Measurements from ENCODE around the gene CIB2.

CIB2 gene

DNA sequence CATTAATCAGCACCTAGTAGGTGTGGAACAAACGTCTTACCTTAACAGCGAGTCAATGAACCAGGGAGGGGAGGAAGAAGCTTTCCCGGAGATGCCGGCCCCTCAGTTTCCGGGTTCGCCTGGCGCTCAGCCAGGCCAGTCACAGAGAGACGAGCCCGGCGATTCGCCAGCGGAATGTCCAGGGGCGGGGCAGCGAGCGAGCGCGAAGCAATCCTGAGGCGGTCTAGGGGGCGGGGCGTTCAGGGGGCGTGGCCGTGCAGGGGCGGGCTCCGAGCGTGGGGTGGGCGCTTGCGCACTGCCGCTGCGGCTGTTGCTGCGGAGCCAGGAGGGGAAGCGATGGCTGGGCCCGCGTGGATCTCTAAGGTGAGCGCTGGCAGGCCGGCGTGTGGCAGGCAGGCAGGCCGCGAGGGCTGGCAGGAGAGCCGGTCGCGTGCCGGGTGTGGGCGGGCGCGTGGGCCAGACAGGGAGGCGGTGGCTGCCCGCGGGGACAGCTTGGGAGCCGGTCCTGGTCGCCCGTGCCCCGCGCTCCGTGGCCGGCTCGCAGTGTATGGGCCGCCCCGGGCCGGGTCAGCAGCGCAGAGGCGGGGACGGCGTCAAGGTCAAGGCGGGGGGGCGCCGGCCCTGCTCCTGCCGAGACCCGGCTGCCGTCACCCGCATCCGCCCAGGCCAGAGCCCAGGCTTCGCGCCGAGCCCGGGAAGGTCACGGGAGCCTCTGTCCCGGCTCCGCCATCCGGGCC is 18.0 kb upstream of the CIB2 start, which contains the start of gene IDH3A:
TSS of gene IDH3A (plus strand) at position 295 of the 737 bp plus-strand sequence. CDS start at position 337, 42 bp downstream.
- peak; percentile 100 for DNase-seq (ENCODE audit: low spot score)

DNA sequence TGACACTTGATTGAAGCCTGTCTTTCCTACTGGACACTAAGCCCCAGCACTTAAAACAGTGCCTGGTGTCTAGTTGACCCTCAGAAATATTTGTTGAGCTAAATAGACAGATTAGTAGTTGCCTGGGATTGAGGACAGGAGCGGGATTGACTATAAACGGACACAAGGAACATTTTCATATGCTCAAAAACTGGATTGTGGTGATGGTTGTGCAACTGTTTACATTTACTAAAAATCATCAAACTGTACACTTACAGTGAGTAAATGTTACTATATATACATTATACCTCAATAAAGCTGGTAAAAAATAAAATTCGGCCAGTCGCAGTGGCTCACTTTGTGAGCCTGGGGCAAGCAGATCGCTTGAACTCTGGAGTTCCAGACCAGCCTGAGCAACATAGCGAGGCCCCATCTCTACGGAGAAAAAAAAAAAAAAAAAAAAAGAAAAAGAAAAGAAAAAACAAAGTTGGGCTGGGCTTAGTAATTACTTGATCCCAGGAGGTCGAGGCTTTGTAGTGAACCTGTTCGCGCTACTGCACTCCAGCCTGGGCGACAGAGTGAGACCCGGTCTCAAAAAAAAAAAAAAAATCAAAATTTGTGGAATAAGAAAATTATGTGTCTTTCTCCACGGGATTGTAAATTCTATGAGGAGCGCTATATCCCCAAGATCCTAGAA is 17.3 kb upstream of the CIB2 start:
- DNase-seq (ENCODE audit: low spot score): no peak

DNA sequence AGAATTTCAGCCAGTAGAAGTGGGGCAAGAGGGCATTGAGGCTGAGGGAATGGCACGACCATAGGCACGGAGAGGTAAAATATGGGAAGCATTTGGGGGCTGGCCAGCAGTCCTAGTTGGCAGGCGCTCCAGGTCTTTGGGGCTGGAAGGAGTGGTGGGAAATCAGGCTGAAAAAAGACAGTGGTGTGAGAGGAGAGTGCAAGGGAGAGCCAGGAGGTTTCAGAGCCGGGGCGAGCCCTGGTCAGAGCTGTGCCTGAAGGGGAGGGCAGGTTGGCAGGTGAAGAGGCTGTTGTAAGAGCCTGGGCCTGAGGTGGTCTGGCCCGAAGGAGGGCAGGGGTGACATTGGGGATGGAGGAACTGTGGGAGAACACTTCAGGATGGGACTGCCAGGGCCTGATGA is 16.3 kb upstream of the CIB2 start:
- DNase-seq (ENCODE audit: low spot score): no peak

DNA sequence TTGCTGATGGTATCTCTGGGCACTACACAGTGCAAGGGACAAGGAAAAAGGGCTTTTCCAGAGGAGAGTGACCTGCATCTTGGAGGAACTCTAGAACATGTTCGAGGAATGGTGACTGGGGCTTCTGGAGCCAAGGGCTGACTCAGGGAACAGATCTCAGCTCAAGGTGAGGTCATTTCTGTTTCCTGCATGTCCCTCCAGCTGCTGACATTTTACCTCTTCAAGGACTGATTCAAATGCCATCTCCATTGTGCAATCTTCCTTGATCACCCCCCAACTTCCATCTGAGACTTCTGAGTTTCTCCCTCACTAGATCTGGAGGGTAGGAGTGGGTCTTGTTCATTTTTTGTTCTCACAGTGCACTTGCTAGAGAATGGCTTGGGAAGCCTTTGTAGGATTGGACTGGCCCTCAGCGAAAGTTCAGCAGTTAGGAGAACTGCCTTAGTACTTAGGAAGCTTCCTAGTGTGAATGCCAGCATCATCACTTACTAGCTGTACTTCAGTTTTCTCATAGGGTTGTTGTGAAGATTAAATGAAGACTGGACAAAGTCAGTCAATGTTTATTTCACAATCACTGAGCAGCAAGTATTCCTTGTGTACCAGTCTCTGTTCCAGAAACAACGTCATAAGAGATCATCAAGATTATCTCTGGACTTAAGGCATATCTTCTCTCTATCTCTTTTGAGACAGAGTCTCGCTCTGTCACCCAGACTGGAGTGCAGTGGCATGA is 15.3 kb upstream of the CIB2 start:
- DNase-seq (ENCODE audit: low spot score): no peak

DNA sequence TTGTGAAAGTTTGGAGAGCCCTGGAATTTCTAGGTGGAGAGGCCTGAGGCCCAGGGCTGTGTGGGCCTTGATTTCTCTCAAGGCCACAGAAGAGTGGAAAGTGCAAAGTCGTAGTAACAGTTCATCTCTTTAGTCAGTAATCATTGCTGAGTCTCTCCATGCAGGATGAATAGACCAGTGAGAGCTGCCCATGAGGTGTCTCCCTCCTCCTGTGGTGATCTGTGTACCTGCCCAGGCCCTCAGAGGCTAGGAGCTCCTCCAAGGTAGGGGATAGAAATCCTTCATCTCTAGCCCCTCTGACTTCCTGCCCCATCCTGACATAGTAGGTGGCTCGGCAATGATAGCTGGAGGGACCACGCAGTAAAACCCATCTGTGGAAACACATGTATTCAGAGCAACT is 11.1 kb upstream of the CIB2 start:
- no peak for DNase-seq (ENCODE audit: low spot score)

DNA sequence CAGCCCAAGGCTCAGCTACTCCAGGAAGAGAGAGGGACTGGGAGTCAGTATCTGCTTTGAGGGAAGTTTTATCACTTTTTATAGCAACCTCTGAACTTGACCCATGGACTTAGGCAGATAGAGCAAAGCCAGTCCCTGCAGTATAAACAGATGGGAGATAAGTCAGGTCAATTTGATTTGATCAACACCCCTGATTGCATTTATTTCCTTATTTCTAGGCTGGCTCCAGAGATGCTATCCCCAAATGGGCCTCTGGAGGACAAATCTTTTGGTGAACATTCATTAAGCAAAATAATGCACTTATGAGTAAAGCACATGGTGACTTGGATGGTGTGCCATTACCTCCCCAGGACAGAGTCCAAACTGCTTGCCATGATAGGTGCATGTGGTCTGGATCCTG is 9.0 kb upstream of the CIB2 start:
- DNase-seq (ENCODE audit: low spot score): no peak

DNA sequence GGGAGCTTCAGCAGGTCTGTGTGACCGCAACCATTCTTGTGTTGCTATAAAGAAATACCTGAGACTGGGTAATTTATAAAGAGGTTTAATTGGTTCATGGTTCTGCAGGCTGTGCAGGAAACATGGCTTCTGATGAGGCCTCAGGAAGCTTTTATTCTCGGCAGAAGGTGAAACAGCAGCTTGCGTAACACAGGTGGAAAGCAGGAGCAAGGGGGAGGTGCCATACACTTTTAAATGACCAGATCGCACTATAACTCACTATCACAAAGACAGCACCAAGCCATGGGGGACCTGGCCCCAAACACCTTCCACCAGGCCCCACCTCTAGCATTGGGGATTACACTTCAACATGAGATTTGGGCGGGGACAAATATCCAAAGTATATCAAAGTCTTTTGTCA is 8.3 kb upstream of the CIB2 start:
- DNase-seq (ENCODE audit: low spot score): no peak

DNA sequence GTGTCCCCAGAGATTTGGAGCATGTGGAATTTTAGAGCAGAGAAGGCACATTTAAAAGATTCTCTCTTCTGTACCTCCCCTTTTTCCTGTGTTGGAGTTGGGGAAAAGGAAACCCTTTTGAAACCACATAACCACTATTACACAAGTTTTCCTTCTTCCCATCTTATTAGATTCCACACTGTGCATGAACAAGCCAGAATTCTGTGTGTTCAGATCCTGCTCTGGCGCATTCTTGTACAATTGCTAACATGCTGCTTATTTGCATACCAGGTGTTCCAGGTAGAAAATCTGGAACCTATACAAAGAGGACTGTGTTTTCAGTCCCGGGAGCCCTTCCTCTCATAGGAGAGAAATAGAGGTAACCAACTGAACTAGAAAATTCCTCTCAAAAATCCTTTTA is 2.6 kb upstream of the CIB2 start:
- no peak for DNase-seq (ENCODE audit: low spot score)

DNA sequence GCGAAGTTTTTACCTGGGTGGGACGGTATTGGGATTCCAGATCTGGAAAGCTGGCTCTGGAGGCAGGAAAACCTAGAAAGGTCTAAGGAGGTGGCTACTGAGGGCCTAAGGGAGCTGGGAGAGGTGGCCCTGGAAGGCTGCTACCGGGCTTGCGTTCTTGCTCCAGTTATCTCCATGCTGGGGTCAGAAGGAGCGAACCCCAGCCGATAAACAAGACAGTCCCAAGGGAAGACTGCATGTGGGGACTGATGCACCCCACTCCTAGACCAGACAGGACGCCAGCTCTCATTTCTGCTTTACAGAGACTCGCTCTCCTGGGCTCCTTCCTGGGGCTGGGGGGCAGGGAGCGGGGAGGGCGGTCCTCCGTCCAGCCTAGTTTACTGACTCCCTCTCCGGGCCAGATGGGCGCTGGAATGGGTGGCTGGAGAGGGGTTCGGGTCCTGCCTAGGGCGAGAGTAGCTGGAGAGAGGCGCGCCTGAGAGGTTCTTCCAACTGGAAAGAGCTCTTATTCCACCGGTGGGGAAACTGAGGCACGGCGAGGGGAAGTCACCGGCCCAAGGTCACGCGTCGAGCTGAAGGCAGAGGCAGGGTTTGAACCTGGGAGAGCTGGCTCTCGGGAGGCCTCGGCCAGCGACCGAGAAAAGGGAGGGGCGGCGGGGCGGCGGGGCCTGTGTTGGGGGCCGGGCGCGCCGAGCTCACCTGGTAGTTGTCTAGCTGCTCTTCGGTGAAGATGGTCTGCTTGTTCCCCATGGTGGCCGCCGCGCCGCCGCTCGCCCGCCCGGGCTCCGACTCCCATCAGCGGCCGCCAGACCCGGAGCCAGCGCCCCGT is 565 bp downstream of the CIB2 start:
- no peak for DNase-seq (ENCODE audit: low spot score)

DNA sequence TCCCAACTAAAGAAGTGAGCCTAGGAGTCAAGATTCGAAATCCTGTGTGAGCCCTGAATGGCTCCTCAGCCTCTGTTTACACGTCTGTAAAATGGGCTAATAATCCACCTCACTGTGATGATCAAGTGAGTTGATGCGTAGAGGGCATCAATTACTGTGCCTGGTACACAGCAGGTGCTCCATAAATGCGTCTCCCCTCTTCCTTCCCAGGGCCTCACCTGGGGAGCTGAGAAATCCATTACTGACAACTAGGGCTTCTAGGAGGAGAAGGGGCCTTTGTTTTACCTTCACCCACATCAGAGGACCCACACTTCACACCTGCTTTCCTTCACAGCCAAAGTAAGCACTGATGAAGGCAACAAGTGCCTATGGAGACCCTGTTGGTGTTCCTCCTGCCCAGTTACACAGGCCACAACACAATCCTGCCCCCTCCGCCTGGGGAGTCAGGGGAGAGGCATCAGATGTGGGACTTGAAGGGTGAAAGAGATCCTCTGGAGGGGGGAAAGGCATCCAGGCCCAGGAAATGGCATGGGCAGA is 1.4 kb downstream of the CIB2 start:
- no peak for DNase-seq (ENCODE audit: low spot score)

DNA sequence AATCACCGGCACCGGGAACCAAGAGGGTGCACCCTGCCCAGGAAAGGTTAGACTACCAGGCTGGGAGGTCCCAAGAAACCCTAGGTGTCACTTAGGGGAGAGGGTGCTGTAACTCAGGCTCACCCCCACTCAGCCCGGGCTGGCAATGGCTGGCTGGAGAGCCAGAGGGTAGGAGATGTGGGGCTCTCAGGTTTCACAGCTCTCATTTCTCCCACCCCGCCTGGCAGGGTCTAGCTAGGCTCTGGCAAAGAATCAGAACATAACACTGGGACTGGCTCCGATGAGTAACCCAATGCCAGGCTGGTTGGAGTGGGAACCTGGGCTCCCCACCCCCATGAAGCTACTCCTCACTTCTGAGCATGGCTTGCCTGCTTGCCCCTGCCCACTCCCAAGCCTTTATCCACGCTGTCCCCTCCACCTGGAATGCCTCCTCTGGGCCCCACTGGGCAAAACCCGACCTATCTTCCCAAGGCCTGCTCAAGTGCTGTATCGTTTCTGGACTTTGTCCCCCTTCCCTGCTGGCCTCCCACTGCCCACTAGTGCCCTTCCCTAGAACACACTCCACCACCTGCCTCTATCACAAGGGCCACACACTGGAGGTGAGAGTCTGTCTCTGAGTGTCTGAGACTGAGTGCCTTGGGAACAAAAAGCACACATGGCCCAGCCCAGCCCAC is 2.0 kb downstream of the CIB2 start:
- DNase-seq (ENCODE audit: low spot score): peak; percentile 16

DNA sequence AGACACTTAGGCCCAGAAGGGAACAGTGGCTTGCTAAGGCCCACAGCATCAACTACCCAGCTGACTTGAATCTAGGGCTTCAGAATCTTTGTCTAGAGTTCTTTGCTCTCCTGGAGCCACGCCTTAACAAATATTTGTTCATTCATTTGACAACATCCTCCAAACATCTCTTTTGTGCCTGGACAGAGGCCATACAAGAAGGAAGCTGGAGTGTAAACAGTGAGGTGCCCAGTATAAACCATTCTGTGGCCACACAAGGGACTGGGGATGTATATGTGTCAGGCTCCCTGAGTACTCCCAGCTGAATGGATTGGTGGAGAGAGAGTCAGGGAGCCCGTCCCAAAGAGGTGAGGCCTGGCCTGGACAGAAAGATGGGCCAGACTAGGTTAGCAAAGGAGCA is 3.4 kb downstream of the CIB2 start:
- peak; percentile 4 for DNase-seq (ENCODE audit: low spot score)

DNA sequence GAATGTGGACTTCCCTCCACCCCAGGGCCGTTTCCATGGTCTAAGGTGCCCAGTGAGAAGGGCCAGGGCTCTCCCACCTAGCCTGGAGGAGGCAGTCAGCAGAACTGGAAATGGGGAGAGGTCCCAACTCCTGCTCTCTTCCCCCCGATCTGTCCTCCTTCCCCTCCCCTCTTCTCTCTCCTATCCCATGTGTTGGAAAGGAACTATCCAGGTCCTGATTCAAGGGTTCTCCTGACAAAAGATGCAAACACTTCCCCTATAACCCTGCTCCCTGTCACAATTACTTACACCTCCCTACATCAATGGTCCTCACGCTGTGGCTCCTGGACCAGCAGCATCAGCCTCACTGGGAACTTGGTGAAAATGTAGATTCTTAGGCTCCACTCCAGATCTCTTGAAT is 6.0 kb downstream of the CIB2 start:
- no peak for DNase-seq (ENCODE audit: low spot score)

DNA sequence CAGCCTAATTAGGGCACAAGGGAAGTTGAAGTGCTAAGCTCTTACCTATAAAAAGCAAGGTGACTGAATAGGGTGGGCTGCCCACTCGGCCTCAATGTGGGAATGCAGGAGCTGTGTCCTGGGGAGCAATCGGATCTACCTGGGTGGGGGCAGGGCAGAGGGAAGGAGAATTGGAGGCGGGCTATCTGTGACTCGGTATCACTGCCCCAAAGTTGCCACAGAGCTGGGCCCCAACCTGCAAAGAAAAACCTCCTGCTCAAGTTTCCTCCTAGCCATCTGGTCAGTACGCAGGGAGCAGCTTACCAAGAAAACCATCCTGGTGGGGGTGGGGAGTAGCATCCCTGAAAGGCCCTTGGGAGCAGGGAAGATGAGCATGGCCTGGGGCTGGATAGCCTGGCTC is 10.7 kb downstream of the CIB2 start:
- DNase-seq (ENCODE audit: low spot score): no peak

DNA sequence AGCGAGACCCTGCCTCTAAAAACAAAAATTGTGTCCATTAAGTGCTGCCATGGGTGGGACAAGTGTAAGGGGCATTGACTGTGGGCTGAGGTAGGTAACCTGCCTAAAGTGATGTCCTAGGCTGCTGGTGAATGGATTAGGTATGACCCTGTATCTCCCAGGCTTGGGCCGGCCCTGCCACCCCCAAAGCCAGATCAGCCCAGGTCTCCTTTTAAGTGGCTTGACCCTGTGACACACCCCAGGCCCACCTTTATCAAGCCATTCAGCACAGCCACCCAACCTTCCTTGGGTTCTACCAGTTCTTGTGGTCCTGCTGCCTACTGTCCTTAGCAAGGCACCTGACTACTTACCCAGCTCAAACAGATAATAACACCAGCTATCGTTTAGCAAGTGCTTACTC is 18.7 kb downstream of the CIB2 start:
- no peak for DNase-seq (ENCODE audit: low spot score)

DNA sequence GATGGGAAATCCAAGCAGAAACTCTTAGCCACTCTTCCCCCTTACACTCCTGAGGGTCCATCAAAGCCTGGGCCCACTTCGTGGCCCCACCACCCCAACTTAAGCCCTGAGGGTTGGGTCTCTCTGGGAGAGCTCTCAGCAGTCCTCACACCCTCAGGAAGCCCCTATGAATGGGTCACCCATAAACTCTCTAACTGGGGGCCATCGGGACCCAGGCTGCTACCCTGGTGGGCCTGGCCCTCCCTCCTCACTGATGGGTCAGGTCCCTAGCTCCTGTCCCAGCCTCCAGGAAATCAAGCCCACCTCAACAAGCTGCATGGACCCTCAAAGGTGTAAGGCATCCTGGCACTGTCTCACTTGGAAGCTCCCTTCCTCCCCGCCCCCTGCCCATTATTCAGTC is 19.5 kb downstream of the CIB2 start:
- DNase-seq (ENCODE audit: low spot score): no peak

DNA sequence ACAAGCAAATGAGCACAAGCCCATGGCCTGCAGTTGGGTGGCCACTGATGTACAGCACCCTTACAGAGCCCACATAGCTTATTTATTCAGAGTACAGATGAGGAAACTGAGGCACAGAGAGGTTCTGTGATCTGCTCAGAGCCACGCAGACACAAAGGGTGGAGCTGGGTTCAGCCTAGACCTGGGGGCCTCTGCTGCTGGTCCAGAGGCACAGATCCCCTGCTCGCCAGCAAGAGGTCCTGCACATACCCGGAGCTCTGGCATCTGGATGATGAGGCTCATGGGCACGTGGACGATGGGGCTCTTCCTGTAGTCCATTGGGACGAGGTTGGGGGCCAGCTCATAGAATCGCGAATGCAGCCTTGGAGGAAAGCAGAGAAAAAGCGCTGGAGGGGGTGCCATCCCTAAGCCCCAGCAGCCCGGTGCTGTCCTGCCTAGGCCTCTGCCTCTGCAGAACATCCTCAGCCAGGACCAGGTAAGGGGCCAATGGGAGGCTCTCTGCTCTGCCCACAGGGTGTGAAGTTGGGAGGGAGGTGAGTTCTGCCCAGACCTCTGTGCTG is 20.2 kb downstream of the CIB2 start:
- no peak for DNase-seq (ENCODE audit: low spot score)

DNA sequence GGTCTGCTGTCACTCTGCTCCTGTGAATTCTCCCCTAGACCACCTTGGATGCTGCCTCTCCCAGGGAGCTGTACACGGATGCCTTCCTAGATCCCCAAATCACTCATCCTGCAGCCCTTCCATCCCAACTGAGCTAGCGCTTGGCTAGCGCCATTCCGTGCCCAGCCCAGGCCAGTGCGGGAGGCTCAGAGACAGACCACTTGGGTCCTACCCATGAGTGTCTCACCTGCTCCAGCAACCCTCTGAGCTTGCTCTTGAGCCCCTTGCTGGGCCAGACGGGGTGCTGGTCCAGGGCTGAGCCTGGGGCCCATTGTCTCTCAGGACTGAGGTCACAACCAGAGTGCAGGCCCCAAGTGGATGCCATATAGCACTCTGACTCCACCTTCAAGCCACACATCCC is 21.1 kb downstream of the CIB2 start:
- DNase-seq (ENCODE audit: low spot score): no peak

DNA sequence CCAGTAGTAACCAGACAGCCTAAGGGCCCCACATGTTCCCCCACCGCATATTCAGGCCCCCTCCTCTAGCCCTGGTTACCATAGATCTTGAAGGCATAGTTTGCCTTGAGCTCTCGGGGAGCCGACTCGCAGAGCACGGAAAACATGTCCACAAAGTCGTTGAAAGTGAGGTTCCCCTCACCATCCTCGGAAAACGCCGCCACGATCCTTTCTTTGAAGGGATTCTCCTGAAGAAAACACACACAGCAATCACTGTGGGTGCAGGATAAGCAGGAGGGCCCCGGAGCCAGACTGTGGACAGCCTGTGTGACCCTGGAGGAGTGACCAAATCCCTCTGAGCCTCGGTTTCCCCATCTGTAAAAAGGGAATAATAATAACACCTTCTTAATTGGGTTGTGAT is 22.1 kb downstream of the CIB2 start:
- no peak for DNase-seq (ENCODE audit: low spot score)

DNA sequence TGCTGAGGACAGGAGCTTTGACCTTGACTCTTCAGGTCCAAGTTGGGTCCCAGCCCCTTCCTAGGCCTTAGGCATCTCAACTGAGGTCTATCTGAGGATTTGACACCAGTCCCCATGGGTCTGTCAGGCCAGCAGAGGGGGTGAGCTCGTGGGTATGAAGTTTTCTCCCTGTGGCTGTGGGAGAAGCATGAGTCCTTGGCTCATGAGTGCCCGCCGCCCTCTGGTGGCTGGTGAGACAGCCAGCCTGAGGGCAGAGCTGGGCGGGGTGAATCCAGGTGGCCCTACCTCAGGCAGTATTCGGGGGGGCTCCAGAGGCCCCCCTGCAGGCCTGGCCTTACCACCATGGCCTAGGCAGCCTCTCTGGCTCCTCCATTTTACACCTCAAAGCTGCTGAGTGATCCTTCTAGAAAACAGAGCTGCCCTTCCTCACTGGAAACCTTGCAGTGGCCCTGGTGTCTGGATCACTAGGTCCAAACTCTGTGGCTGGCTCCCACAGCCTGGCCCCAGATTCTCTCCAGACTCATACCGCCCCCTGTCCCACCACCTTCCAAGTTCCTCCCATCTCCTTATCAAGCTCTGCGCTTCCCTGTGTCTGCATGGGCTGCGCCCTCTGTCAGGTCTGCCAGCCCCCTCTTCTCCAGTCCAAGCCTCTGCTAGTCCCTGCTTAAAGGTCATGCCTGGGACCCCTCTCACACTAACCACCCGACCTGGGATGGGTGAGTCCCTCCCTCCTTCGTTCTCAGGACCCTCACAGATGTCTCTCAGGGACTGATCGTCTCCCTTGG is 22.8 kb downstream of the CIB2 start:
- peak; percentile 93 for DNase-seq (ENCODE audit: low spot score)
